GM23338 (cell line): ENCODE results near the gene ADAMTS15. TPM values are rescaled to one million over a fixed set of nuclear protein-coding genes. Genes with fewer than 3 reads are reported as not detected.

Experiments used
- ATAC-seq: fragments of 200-7000 bp; cut with Tn5 transposase; 3 replicates; pipeline ENCODE4 v1.9.1; 2020
- DNase-seq: peaks from one replicate; pipeline ENCODE4 v3.0.0-alpha.2; 2015; ENCODE audit warnings: low spot score
- H2AFZ ChIP-seq: fragments of 200-600 bp; sonication (generic); 2 replicates; pipeline ENCODE4 v1.8.0; 2016; ENCODE audit warnings: antibody characterized with exemption, mild to moderate bottlenecking, moderate library complexity
- H3F3A ChIP-seq: fragments of 200-600 bp; sonication (generic); replicated peaks from 2 replicates; pipeline ENCODE4 v1.8.0; 2017; ENCODE audit warnings: antibody characterized with exemption, mixed run types, low read depth
- H3K27ac ChIP-seq: fragments of 200-600 bp; sonication (generic); 2 replicates; pipeline ENCODE4 v1.6.1; 2016; ENCODE audit warnings: low read depth
- H3K27me3 ChIP-seq: fragments of 200-600 bp; sonication (generic); 2 replicates; pipeline ENCODE4 v1.8.0; 2016; ENCODE audit warnings: mild to moderate bottlenecking, mixed run types, moderate library complexity; ENCODE audit not compliant: insufficient read depth
- H3K36me3 ChIP-seq: fragments of 200-600 bp; sonication (generic); 2 replicates; pipeline ENCODE4 v1.8.0; 2016; ENCODE audit warnings: mild to moderate bottlenecking; ENCODE audit not compliant: insufficient read depth
- H3K4me1 ChIP-seq: fragments of 200-600 bp; sonication (generic); 2 replicates; pipeline ENCODE4 v1.8.0; 2016; ENCODE audit warnings: mild to moderate bottlenecking, moderate library complexity; ENCODE audit not compliant: insufficient read depth
- H3K4me2 ChIP-seq: fragments of 200-600 bp; sonication (generic); 2 replicates; pipeline ENCODE4 v1.7.1; 2017; ENCODE audit warnings: mixed run types
- H3K4me3 ChIP-seq: fragments of 200-600 bp; sonication (generic); 2 replicates; pipeline ENCODE4 v1.6.1; 2016; ENCODE audit warnings: mixed run types
- H3K79me2 ChIP-seq: fragments of 200-600 bp; sonication (generic); replicated peaks from 2 replicates; pipeline ENCODE4 v1.8.0; 2017; ENCODE audit warnings: mild to moderate bottlenecking; ENCODE audit not compliant: insufficient read depth
- H3K9me2 ChIP-seq: fragments of 200-600 bp; sonication (generic); 2 replicates; pipeline ENCODE4 v1.8.0; 2017; ENCODE audit not compliant: insufficient read depth
- H4K20me1 ChIP-seq: fragments of 200-600 bp; sonication (generic); replicated peaks from 2 replicates; pipeline ENCODE4 v1.8.0; 2017; ENCODE audit warnings: mild to moderate bottlenecking; ENCODE audit not compliant: insufficient read depth
- H3K27ac Mint-ChIP-seq: 2 replicates; pipeline ENCODE4 v1.8.0; 2020; ENCODE audit warnings: inconsistent platforms, mild to moderate bottlenecking, moderate library complexity, mixed read lengths
- H3K27me3 Mint-ChIP-seq: 3 replicates; pipeline ENCODE4 v1.8.0; 2022; ENCODE audit warnings: low read depth, mild to moderate bottlenecking, moderate library complexity, mixed read lengths, inconsistent platforms; ENCODE audit not compliant: insufficient read depth, poor library complexity
- H3K36me3 Mint-ChIP-seq: 3 replicates; pipeline ENCODE4 v1.8.0; 2021; ENCODE audit warnings: low read depth, mild to moderate bottlenecking, inconsistent platforms, moderate library complexity, mixed read lengths
- H3K4me1 Mint-ChIP-seq: 3 replicates; pipeline ENCODE4 v1.8.0; 2020; ENCODE audit warnings: mild to moderate bottlenecking, inconsistent platforms, mixed read lengths
- H3K4me3 Mint-ChIP-seq: 3 replicates; pipeline ENCODE4 v1.8.0; 2021; ENCODE audit warnings: moderate library complexity, mild to moderate bottlenecking, inconsistent platforms, mixed read lengths
- H3K9me3 Mint-ChIP-seq: 3 replicates; pipeline ENCODE4 v1.8.0; 2020; ENCODE audit warnings: moderate library complexity, mild to moderate bottlenecking, inconsistent platforms, mixed read lengths
- CREB1 ChIP-seq: fragments of 250-450 bp; sonication (Bioruptor Pico); IDR thresholded peaks from 2 replicates; pipeline ENCODE4 v1.5.0; 2020; ENCODE audit warnings: low read depth, mild to moderate bottlenecking, moderate library complexity
- EZH2 ChIP-seq: fragments of 200-600 bp; sonication (generic); IDR thresholded peaks from one replicate; pipeline ENCODE4 v1.8.0; 2017; ENCODE audit warnings: antibody characterized with exemption, mild to moderate bottlenecking, low read depth; ENCODE audit not compliant: unreplicated experiment
- EZH2phosphoT487 ChIP-seq: fragments of 200-600 bp; sonication (generic); IDR thresholded peaks from one replicate; pipeline ENCODE4 v1.8.1; 2018; ENCODE audit warnings: antibody characterized with exemption; ENCODE audit not compliant: unreplicated experiment
- JUNB ChIP-seq: IDR thresholded peaks from one replicate; pipeline ENCODE4 v1.6.1; 2016; ENCODE audit warnings: antibody characterized with exemption; ENCODE audit not compliant: unreplicated experiment
- NANOG ChIP-seq: IDR thresholded peaks from 2 replicates; pipeline ENCODE4 v1.6.1; 2016; ENCODE audit warnings: antibody characterized with exemption, borderline replicate concordance
- POLR2AphosphoS5 ChIP-seq: IDR thresholded peaks from 2 replicates; pipeline ENCODE4 v1.6.1; 2016; ENCODE audit warnings: antibody characterized with exemption, low read depth
- STAT1 ChIP-seq: IDR thresholded peaks from one replicate; pipeline ENCODE4 v1.6.1; 2016; ENCODE audit warnings: antibody characterized with exemption; ENCODE audit not compliant: unreplicated experiment
- ZNF114 ChIP-seq: fragments of 250-450 bp; sonication (Bioruptor Pico); IDR thresholded peaks from 2 replicates; pipeline ENCODE4 v1.5.0; 2020; ENCODE audit warnings: mild to moderate bottlenecking, moderate library complexity
- ZNF331 ChIP-seq: fragments of 250-450 bp; sonication (Bioruptor Pico); IDR thresholded peaks from 2 replicates; pipeline ENCODE4 v1.5.0; 2020; ENCODE audit warnings: low read depth, mild to moderate bottlenecking, moderate library complexity
- polyA plus RNA-seq: library from polyadenylated mRNA; unstranded; fragments of >200 nt; fragmentation: Nextera tagmentation; extraction: Ambion mirVana; gene quantifications from 2 replicates; pipeline ENCODE4 v1.2.1, GENCODE V29; 2016
- total RNA-seq: library from RNA; depleted of rRNA; stranded (reverse); fragments of >200 nt; shearing (Covaris generic); gene quantifications from 2 replicates; pipeline ENCODE4 v1.2.3, GENCODE V29; 2014
- TF ChIP-seq, protein P1 (sequence below): IDR thresholded peaks from 2 replicates; pipeline ENCODE4 v1.6.1; 2016; ENCODE audit warnings: antibody characterized with exemption
- TF ChIP-seq, protein P2 (sequence below): fragments of 250-450 bp; sonication (Bioruptor Pico); IDR thresholded peaks from 2 replicates; pipeline ENCODE4 v1.5.0; 2020; ENCODE audit warnings: mild to moderate bottlenecking, moderate library complexity
- TF ChIP-seq, protein P3 (sequence below): IDR thresholded peaks from one replicate; pipeline ENCODE4 v1.6.1; 2018; ENCODE audit warnings: antibody characterized with exemption; ENCODE audit not compliant: unreplicated experiment

Gene ADAMTS15
- total and polyA plus RNA-seq, 2 experiments from 2014 or later: 0.42 to 5.6 TPM

GRCh38 chr11:130512662-130513061, 64.2 kb downstream of the ADAMTS15 start:
- Histone ChIP-seq H4K20me1 (no peaks in the 10 kb centered on the region), H3F3A (no peaks in the 10 kb centered on the region), H3K36me3 (no peaks in the 10 kb centered on the region), H3K4me2 (no peak overlapping the region), H2AFZ (no peak overlapping the region), H3K27me3 (no peaks in the 10 kb centered on the region), H3K27ac (no peak overlapping the region), H3K4me3 (no peak overlapping the region), H3K79me2 (no peaks in the 10 kb centered on the region), H3K4me1 (peaks cover 12% of the 10 kb centered on the region), H3K9me2 (peaks cover 12% of the 10 kb centered on the region)
- peaks cover 23% of the 10 kb centered on the region; the same call in 2 of the 3 replicates for H3K4me1 Mint-ChIP-seq
- TF ChIP-seq CREB1 (CRISPR knock-in tag): no peak
- no peak for TF ChIP-seq NANOG
- no peak for TF ChIP-seq EZH2phosphoT487
- no peak for TF ChIP-seq EZH2
- no peak for TF ChIP-seq JUNB
- no peaks in the 10 kb centered on the region for H3K27me3 Mint-ChIP-seq
- H3K27ac Mint-ChIP-seq: no peak overlapping the region
- peaks cover 11% of the 10 kb centered on the region for H3K36me3 Mint-ChIP-seq
- peaks cover 14% of the 10 kb centered on the region for H3K9me3 Mint-ChIP-seq
- ATAC-seq (no peak), DNase-seq (no peak)
- no peak overlapping the region for H3K4me3 Mint-ChIP-seq

DNA sequence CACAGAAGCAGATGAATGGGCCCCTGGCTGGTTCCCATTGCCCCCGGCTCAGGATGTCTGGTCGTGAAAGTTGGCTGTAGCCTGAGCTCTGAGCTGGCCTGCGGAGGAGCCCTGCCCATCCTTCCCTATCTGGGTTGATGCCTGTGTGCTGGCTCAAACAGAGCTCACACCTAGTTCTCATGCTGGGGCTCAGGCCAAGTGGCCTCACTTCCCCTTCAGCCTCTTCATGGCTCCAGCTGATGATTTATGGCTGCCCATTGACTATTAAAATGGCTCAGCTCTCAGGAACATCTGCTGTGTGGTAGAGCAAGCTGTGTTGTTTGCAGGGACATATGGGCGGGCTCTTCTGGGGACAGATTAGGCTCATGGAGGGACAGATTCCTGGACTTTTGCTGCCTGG, 64.7 kb downstream of the ADAMTS15 start:
- H3K36me3 Mint-ChIP-seq: peaks cover 9% of the 10 kb centered on the region
- ATAC-seq: no peak
- no peak overlapping the region for H3K27ac Mint-ChIP-seq
- no peaks in the 10 kb centered on the region for H3K27me3 ChIP-seq
- H3K9me3 Mint-ChIP-seq: peaks cover 9% of the 10 kb centered on the region
- peaks cover 12% of the 10 kb centered on the region for H3K4me1 ChIP-seq
- H3K36me3 ChIP-seq: no peaks in the 10 kb centered on the region
- no peak for DNase-seq
- H3F3A ChIP-seq: no peaks in the 10 kb centered on the region
- peaks cover 17% of the 10 kb centered on the region for H3K9me2 ChIP-seq
- H3K4me3 Mint-ChIP-seq: no peak overlapping the region
- H4K20me1 ChIP-seq: no peaks in the 10 kb centered on the region
- H3K79me2 ChIP-seq: no peaks in the 10 kb centered on the region
- peaks cover 26% of the 10 kb centered on the region for H3K4me1 Mint-ChIP-seq
- no peak overlapping the region for H3K4me3 ChIP-seq
- H3K4me2 ChIP-seq: no peak overlapping the region
- H3K27ac ChIP-seq: no peak overlapping the region
- H3K27me3 Mint-ChIP-seq: no peaks in the 10 kb centered on the region
- no peak overlapping the region for H2AFZ ChIP-seq
- TF ChIP-seq, protein P1, sequence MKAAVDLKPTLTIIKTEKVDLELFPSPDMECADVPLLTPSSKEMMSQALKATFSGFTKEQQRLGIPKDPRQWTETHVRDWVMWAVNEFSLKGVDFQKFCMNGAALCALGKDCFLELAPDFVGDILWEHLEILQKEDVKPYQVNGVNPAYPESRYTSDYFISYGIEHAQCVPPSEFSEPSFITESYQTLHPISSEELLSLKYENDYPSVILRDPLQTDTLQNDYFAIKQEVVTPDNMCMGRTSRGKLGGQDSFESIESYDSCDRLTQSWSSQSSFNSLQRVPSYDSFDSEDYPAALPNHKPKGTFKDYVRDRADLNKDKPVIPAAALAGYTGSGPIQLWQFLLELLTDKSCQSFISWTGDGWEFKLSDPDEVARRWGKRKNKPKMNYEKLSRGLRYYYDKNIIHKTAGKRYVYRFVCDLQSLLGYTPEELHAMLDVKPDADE: no peak
- TF ChIP-seq STAT1: no peak
- TF ChIP-seq, protein P2, sequence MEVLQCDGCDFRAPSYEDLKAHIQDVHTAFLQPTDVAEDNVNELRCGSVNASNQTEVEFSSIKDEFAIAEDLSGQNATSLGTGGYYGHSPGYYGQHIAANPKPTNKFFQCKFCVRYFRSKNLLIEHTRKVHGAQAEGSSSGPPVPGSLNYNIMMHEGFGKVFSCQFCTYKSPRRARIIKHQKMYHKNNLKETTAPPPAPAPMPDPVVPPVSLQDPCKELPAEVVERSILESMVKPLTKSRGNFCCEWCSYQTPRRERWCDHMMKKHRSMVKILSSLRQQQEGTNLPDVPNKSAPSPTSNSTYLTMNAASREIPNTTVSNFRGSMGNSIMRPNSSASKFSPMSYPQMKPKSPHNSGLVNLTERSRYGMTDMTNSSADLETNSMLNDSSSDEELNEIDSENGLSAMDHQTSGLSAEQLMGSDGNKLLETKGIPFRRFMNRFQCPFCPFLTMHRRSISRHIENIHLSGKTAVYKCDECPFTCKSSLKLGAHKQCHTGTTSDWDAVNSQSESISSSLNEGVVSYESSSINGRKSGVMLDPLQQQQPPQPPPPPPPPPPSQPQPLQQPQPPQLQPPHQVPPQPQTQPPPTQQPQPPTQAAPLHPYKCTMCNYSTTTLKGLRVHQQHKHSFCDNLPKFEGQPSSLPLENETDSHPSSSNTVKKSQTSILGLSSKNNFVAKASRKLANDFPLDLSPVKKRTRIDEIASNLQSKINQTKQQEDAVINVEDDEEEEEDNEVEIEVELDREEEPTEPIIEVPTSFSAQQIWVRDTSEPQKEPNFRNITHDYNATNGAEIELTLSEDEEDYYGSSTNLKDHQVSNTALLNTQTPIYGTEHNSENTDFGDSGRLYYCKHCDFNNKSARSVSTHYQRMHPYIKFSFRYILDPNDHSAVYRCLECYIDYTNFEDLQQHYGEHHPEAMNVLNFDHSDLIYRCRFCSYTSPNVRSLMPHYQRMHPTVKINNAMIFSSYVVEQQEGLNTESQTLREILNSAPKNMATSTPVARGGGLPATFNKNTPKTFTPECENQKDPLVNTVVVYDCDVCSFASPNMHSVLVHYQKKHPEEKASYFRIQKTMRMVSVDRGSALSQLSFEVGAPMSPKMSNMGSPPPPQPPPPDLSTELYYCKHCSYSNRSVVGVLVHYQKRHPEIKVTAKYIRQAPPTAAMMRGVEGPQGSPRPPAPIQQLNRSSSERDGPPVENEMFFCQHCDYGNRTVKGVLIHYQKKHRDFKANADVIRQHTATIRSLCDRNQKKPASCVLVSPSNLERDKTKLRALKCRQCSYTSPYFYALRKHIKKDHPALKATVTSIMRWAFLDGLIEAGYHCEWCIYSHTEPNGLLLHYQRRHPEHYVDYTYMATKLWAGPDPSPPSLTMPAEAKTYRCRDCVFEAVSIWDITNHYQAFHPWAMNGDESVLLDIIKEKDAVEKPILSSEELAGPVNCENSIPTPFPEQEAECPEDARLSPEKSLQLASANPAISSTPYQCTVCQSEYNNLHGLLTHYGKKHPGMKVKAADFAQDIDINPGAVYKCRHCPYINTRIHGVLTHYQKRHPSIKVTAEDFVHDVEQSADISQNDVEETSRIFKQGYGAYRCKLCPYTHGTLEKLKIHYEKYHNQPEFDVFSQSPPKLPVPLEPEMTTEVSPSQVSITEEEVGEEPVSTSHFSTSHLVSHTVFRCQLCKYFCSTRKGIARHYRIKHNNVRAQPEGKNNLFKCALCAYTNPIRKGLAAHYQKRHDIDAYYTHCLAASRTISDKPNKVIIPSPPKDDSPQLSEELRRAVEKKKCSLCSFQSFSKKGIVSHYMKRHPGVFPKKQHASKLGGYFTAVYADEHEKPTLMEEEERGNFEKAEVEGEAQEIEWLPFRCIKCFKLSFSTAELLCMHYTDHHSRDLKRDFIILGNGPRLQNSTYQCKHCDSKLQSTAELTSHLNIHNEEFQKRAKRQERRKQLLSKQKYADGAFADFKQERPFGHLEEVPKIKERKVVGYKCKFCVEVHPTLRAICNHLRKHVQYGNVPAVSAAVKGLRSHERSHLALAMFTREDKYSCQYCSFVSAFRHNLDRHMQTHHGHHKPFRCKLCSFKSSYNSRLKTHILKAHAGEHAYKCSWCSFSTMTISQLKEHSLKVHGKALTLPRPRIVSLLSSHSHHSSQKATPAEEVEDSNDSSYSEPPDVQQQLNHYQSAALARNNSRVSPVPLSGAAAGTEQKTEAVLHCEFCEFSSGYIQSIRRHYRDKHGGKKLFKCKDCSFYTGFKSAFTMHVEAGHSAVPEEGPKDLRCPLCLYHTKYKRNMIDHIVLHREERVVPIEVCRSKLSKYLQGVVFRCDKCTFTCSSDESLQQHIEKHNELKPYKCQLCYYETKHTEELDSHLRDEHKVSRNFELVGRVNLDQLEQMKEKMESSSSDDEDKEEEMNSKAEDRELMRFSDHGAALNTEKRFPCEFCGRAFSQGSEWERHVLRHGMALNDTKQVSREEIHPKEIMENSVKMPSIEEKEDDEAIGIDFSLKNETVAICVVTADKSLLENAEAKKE (CRISPR knock-in tag): no peak
- no peak for TF ChIP-seq EZH2
- no peak for TF ChIP-seq JUNB
- TF ChIP-seq ZNF114 (CRISPR knock-in tag): no peak
- TF ChIP-seq ZNF331 (CRISPR knock-in tag): no peak
- no peak for TF ChIP-seq EZH2phosphoT487
- no peak for TF ChIP-seq NANOG
- TF ChIP-seq, protein P3, sequence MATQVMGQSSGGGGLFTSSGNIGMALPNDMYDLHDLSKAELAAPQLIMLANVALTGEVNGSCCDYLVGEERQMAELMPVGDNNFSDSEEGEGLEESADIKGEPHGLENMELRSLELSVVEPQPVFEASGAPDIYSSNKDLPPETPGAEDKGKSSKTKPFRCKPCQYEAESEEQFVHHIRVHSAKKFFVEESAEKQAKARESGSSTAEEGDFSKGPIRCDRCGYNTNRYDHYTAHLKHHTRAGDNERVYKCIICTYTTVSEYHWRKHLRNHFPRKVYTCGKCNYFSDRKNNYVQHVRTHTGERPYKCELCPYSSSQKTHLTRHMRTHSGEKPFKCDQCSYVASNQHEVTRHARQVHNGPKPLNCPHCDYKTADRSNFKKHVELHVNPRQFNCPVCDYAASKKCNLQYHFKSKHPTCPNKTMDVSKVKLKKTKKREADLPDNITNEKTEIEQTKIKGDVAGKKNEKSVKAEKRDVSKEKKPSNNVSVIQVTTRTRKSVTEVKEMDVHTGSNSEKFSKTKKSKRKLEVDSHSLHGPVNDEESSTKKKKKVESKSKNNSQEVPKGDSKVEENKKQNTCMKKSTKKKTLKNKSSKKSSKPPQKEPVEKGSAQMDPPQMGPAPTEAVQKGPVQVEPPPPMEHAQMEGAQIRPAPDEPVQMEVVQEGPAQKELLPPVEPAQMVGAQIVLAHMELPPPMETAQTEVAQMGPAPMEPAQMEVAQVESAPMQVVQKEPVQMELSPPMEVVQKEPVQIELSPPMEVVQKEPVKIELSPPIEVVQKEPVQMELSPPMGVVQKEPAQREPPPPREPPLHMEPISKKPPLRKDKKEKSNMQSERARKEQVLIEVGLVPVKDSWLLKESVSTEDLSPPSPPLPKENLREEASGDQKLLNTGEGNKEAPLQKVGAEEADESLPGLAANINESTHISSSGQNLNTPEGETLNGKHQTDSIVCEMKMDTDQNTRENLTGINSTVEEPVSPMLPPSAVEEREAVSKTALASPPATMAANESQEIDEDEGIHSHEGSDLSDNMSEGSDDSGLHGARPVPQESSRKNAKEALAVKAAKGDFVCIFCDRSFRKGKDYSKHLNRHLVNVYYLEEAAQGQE: no peak
- TF ChIP-seq POLR2AphosphoS5: no peak
